Lower leg skin (tissue), 3 donors: ENCODE measurements around the gene TMEM141.

Experiments used
- CTCF ChIP-seq, 3 donors: fragments of 450-650 bp; IDR thresholded peaks; one replicate each; pipeline ENCODE4 v1.5.1; 2016; ENCODE audit warnings: antibody characterized with exemption in 3 of 3, mild to moderate bottlenecking in 3 of 3, moderate library complexity in 2 of 3
- POLR2A ChIP-seq, 2 donors: fragments of 450-650 bp; IDR thresholded peaks; one replicate each; pipeline ENCODE4 v1.6.1; 2016 to 2017; ENCODE audit warnings: antibody characterized with exemption in 2 of 2, mild to moderate bottlenecking in 1 of 2, moderate library complexity in 1 of 2

- no peak for TF ChIP-seq CTCF (IDR thresholded peaks at IDR 0.05)
- no peak for TF ChIP-seq POLR2A (IDR thresholded peaks at IDR 0.05)
Measured at GRCh38 chr9:136821826-136822544, 30.8 kb downstream of the TMEM141 start.
